Caco-2 (cell line): ENCODE measurements around the gene GAL3ST3. TPM values are rescaled to one million over a fixed set of nuclear protein-coding genes. Genes with fewer than 3 reads are reported as not detected.

ENCODE experiments used
- BruUV-seq: library from RNA; stranded (reverse); fragments of 400-500 nt; replicated peaks from 2 replicates; lab custom pipeline; 2021; lab: Mats Ljungman, UMichigan
- CTCF ChIA-PET: fragments of 300-600 bp; sonication (Branson Sonifier 250); formaldehyde crosslinking; loops from one replicate; lab custom pipeline; 2022; ENCODE audit warnings: antibody characterized with exemption; lab: Charles Lee
- POLR2A ChIA-PET: fragments of 300-600 bp; sonication (Branson Sonifier 250); formaldehyde crosslinking; loops from one replicate; lab custom pipeline; 2022; ENCODE audit warnings: antibody characterized with exemption; lab: Charles Lee
- DNase-seq, 2 experiments: peaks; one replicate each; pipeline versions ENCODE4 v3.0.0 to v3.0.0-alpha.2; 2020 to 2022
- H3K27me3 ChIP-seq: replicated peaks from 2 replicates; pipeline ENCODE4 v1.6.0; 2011; ENCODE audit warnings: low read length; ENCODE audit not compliant: control insufficient read depth, insufficient read depth
- H3K36me3 ChIP-seq: 2 replicates; pipeline ENCODE4 v1.5.1; 2011; ENCODE audit warnings: low read length; ENCODE audit not compliant: control insufficient read depth, insufficient read depth
- H3K4me1 ChIP-seq: fragments of 250-450 bp; sonication (Bioruptor Pico); 2 replicates; pipeline ENCODE4 v1.5.1; 2020; ENCODE audit warnings: mild to moderate bottlenecking
- H3K4me3 ChIP-seq: 2 replicates; pipeline ENCODE4 v1.5.1; 2011; ENCODE audit warnings: low read depth, mild to moderate bottlenecking, control low read depth, low read length
- H3K9me3 ChIP-seq: fragments of 250-450 bp; sonication (Bioruptor Pico); 2 replicates; pipeline ENCODE4 v1.5.1; 2020; ENCODE audit warnings: mild to moderate bottlenecking, moderate library complexity
- H3K27ac Mint-ChIP-seq: one replicate; pipeline ENCODE4 v1.8.0; 2022; ENCODE audit warnings: mixed read lengths; ENCODE audit not compliant: unreplicated experiment
- H3K27me3 Mint-ChIP-seq: one replicate; pipeline ENCODE4 v1.8.0; 2022; ENCODE audit warnings: mixed read lengths; ENCODE audit not compliant: insufficient read depth, unreplicated experiment
- H3K36me3 Mint-ChIP-seq: one replicate; pipeline ENCODE4 v1.8.0; 2022; ENCODE audit warnings: mild to moderate bottlenecking, mixed read lengths; ENCODE audit not compliant: insufficient read depth, unreplicated experiment
- H3K4me1 Mint-ChIP-seq: one replicate; pipeline ENCODE4 v1.8.0; 2022; ENCODE audit warnings: low read depth, mixed read lengths; ENCODE audit not compliant: unreplicated experiment
- H3K4me3 Mint-ChIP-seq: one replicate; pipeline ENCODE4 v1.8.0; 2022; ENCODE audit warnings: mild to moderate bottlenecking, moderate library complexity, mixed read lengths; ENCODE audit not compliant: unreplicated experiment
- H3K9me3 Mint-ChIP-seq: one replicate; pipeline ENCODE4 v1.8.0; 2022; ENCODE audit warnings: mixed read lengths; ENCODE audit not compliant: unreplicated experiment
- intact Hi-C: fragments of 100-400 bp; cut with micrococcal nuclease; formaldehyde crosslinking; loops from one replicate; pipeline ENCODE4 v1.10.0; 2022; ENCODE audit not compliant: unreplicated experiment
- total RNA-seq: library from RNA; stranded (reverse); gene quantifications from 2 replicates; pipeline ENCODE4 v1.2.3, GENCODE V29; 2022
- TF ChIP-seq, protein P1 (sequence below), 2 experiments: fragments of 200-600 bp in 1 of 2; IDR thresholded peaks; 1 replicate in 1 of 2; 2 replicates in 1 of 2; pipeline versions ENCODE4 v1.5.1 to v1.8.0; 2011 to 2022; ENCODE audit warnings: antibody characterized with exemption in 1 of 2, control low read depth in 1 of 2, inconsistent platforms in 1 of 2, low read depth in 1 of 2, low read length in 1 of 2, mild to moderate bottlenecking in 1 of 2, moderate library complexity in 1 of 2; ENCODE audit not compliant: insufficient read depth in 1 of 2, severe bottlenecking in 1 of 2, unreplicated experiment in 1 of 2

The GAL3ST3 gene
- total RNA-seq, 1 experiment from 2014 or later: not detected

DNA sequence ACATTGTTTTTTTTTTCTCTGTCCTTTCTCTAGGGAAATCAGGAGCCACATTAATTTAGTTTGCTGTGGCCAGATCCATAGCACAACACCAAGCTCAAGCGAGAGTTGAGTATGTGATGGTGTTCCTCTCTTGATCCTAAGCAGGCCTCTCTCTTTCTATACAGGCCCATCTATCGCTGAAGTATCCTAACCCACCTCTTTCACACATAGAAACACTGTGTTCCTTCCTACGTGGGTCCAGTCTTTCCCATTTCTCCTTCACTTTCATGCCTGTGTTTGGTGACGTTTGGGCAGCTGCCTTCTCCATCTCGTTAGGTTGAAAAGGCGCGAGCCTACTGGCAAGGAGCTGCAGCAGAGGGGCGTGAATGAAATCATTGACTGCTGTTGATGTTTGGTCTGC, 23.6 kb upstream of the GAL3ST3 start:
- H3K27ac Mint-ChIP-seq: peak overlapping the region; percentile 91
- TF ChIP-seq, protein P1, sequence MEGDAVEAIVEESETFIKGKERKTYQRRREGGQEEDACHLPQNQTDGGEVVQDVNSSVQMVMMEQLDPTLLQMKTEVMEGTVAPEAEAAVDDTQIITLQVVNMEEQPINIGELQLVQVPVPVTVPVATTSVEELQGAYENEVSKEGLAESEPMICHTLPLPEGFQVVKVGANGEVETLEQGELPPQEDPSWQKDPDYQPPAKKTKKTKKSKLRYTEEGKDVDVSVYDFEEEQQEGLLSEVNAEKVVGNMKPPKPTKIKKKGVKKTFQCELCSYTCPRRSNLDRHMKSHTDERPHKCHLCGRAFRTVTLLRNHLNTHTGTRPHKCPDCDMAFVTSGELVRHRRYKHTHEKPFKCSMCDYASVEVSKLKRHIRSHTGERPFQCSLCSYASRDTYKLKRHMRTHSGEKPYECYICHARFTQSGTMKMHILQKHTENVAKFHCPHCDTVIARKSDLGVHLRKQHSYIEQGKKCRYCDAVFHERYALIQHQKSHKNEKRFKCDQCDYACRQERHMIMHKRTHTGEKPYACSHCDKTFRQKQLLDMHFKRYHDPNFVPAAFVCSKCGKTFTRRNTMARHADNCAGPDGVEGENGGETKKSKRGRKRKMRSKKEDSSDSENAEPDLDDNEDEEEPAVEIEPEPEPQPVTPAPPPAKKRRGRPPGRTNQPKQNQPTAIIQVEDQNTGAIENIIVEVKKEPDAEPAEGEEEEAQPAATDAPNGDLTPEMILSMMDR (IDR thresholded peaks at IDR 0.05; ENCODE audit: insufficient read depth in 1 of 2, low read depth in 1 of 2, low read length in 1 of 2, severe bottlenecking in 1 of 2, unreplicated experiment in 1 of 2): no peak

DNA sequence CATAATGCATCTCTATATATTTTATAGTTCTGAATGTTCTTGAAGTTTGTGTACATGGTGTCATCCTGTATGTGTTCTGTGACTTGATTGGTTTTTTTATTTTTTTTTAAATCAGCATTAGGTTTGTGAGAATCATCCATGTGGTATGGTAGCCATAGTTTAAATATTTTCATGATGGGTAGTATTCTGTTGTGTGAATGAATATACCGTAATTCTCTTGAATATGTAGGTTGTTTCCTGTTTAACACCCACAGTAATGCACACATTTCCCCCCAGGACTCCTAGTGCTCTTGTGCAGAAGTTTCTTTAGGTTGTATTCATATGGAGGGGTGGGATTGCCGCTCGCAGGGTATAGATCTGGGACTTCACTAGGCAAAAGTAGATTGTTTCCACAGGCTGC, 23.1 kb upstream of the GAL3ST3 start:
- Histone ChIP-seq H3K4me1 (peaks cover 21% of the 10 kb centered on the region), H3K27me3 (no peaks in the 10 kb centered on the region), H3K4me3 (no peak overlapping the region), H3K9me3 (no peaks in the 10 kb centered on the region), H3K36me3 (0 out of 2 replicates have a peak, but pooled peaks cover 3% of the 10 kb centered on the region)
- no peaks in the 10 kb centered on the region for H3K27me3 Mint-ChIP-seq
- H3K27ac Mint-ChIP-seq: peak overlapping the region; percentile 91
- DNase-seq: no peak
- intact Hi-C loops: no loop called here
- H3K9me3 Mint-ChIP-seq: no peaks in the 10 kb centered on the region
- H3K4me1 Mint-ChIP-seq: peaks cover 17% of the 10 kb centered on the region
- ChIA-PET POLR2A (no interaction called here), CTCF (no interaction called here)
- H3K36me3 Mint-ChIP-seq: peaks cover 68% of the 10 kb centered on the region
- TF ChIP-seq, protein P1 (IDR thresholded peaks at IDR 0.05; ENCODE audit: insufficient read depth in 1 of 2, low read depth in 1 of 2, low read length in 1 of 2, severe bottlenecking in 1 of 2, unreplicated experiment in 1 of 2): no peak
- BruUV-seq: no TSS peak
- H3K4me3 Mint-ChIP-seq: peak overlapping the region; percentile 96

More for the DNA sequence above, 23.6 kb upstream of the GAL3ST3 start:
- intact Hi-C loops: no loop called here
- H3K9me3 ChIP-seq: no peaks in the 10 kb centered on the region
- no peak overlapping the region for H3K4me3 ChIP-seq
- CTCF ChIA-PET: no interaction called here
- Mint-ChIP-seq H3K4me1 (peaks cover 17% of the 10 kb centered on the region), H3K36me3 (peaks cover 68% of the 10 kb centered on the region), H3K27me3 (no peaks in the 10 kb centered on the region), H3K4me3 (peak overlapping the region; percentile 96), H3K9me3 (no peaks in the 10 kb centered on the region)
- no peak for DNase-seq
- no TSS peak for BruUV-seq
- H3K27me3 ChIP-seq: no peaks in the 10 kb centered on the region
- 0 out of 2 replicates have a peak, but pooled peaks cover 3% of the 10 kb centered on the region for H3K36me3 ChIP-seq
- POLR2A ChIA-PET: no interaction called here
- peaks cover 24% of the 10 kb centered on the region for H3K4me1 ChIP-seq

GRCh38 chr11:66071381-66071801, 22.4 kb upstream of the GAL3ST3 start:
- Mint-ChIP-seq H3K36me3 (peaks cover 69% of the 10 kb centered on the region), H3K27ac (peak overlapping the region; percentile 91), H3K27me3 (no peaks in the 10 kb centered on the region), H3K4me3 (peak overlapping the region; percentile 96), H3K4me1 (peaks cover 17% of the 10 kb centered on the region), H3K9me3 (no peaks in the 10 kb centered on the region)
- no peak for DNase-seq
- H3K4me3 ChIP-seq: peak overlapping the region; percentile 83
- CTCF ChIA-PET: interaction anchor here (1.3 kb wide), 1 partner anchor 48 kb away, joined by 5 read pairs; no protein-coding TSS in a partner anchor
- intact Hi-C loops: loop anchor here (1.0 kb wide), 1 partner anchor 48 kb away; no protein-coding TSS in a partner anchor
- TF ChIP-seq, protein P1 (IDR thresholded peaks at IDR 0.05; ENCODE audit: insufficient read depth in 1 of 2, low read depth in 1 of 2, low read length in 1 of 2, severe bottlenecking in 1 of 2, unreplicated experiment in 1 of 2): no peak
- H3K27me3 ChIP-seq: no peaks in the 10 kb centered on the region
- H3K9me3 ChIP-seq: no peaks in the 10 kb centered on the region
- no TSS peak for BruUV-seq
- peaks cover 15% of the 10 kb centered on the region; the same call in 1 of the 2 replicates for H3K4me1 ChIP-seq
- 0 out of 2 replicates have a peak, but pooled peaks cover 3% of the 10 kb centered on the region for H3K36me3 ChIP-seq
- POLR2A ChIA-PET: interaction anchor here (0.7 kb wide), 1 partner anchor 50 kb away, joined by 10 read pairs; no protein-coding TSS in a partner anchor
